Stimulated activated CD8-positive, alpha-beta memory T cell treated with anti-CD3 and anti-CD28 coated beads, Interleukin-7, amount 100 ng/mL, for 4 hours (primary cell): Measurements from ENCODE around the gene TNFRSF1B.
A peak's percentile ranks its signal among the peaks of the same experiment; 100 is the strongest.

Experiments
- DNase-seq, 2 donors: peaks; one replicate each; pipeline ENCODE4 v3.0.0-alpha.2; 2020; ENCODE audit warnings: low read depth in 2 of 2

TNFRSF1B gene

DNA sequence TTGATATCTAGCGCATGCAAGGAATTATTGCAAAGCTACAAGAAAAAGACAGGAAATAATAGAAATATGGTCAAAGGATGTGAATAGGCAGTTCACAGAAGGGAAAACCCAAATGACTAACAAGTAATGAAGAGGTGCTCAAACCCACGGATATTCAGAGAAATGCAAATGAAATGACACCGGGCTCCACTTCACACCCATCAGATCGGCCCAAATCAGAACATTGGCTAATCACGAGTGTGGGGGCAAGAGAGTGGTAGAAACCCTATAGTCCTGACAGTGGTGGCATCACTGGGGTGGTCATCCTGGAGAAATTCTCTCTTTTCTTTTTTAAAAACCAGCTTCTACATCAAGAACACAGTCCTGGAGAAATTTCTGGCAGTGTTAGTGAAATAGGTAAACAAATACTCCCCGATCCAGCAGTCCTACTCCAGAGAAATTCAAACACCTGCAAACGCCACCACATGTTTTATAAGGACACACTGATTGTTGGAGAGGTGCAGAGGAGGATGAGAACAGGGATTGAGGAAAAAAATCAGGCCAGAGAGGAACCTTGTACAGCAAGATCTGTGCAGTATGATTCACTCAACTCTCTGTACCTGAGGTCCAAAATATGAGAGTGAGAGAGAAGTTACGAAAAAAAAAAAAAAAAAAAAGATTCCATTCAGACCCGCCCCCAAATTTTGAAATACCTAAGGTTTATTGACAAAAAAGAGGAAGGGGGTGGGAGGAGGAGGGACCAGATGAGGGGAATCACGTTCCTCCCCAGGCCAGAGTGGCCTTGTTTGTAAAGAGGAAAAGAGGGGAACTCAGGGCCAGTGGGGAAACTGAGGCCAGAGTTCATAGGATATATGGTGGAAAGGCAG is 9.2 kb upstream of the TNFRSF1B start:
- no peak for DNase-seq

DNA sequence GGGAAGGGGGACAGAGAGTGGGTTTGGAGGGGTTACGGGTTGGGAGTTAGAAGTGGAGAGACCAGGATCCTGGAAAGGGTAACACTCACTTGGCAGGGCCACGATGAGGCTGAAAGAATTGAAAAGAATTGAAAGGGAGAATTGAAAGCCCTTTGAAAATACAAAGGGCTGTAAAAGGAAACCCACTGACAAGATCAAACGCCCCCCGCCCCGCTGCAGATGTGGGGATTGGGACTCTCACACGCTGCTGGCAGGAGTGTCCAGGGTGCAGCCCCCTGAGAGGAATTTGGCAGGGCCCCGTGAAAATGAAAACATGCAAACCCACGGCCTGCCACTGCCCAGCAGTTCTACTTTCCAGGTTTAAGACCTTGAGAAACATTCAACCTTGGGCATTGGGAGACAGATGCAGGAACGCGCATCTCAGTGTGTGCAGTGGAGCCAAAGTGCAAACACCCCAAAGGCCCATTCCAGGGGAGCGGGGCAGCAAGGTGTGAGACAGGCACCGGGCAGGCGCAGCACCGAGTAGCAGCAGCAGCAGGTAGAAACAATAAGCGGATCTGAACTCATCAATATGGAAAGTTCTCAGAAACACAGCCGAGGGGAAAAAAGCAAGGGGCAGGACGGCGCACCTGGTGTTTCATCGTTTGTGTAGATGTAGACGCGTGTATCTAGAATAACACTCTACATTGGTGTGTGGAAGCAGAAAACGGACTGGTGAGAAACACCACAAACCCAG is 8.3 kb upstream of the TNFRSF1B start:
- no peak for DNase-seq

DNA sequence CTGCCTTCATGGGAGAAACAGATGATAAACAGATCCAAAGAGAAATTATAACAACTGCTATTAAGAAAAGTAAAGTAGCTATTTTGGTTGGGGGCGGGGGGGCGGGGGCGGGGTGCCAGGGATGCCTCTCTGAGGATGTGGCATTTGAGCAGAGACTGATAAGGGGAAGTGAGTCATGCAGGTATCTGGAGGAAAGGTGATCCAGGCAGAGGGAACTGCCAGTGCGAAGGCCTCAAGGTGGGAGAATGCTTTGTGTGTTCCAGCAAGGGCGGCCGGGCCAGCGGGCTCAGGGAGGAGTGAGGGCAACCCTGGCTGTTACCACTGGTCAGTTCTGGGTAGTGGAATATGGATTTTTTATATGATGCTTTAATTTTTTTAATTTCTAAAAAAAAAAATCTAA is 7.0 kb upstream of the TNFRSF1B start:
- DNase-seq: no peak

DNA sequence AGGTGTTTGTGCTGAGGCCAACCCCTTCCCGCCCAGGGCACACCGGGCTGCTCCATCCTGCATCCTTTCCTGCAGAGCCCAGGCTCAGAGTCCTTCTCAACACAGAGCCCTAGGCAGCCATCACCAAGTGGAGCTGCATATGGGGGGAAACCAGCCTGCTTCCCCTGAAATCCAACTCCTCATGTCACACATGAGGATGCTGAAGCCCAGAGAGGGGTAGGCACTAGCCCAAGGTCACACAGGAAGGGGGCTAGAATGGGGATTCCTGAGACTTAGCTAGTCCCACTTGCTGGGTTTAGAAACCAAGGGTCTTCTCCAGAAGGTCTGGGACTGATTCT is 5.5 kb upstream of the TNFRSF1B start:
- DNase-seq: no peak

DNA sequence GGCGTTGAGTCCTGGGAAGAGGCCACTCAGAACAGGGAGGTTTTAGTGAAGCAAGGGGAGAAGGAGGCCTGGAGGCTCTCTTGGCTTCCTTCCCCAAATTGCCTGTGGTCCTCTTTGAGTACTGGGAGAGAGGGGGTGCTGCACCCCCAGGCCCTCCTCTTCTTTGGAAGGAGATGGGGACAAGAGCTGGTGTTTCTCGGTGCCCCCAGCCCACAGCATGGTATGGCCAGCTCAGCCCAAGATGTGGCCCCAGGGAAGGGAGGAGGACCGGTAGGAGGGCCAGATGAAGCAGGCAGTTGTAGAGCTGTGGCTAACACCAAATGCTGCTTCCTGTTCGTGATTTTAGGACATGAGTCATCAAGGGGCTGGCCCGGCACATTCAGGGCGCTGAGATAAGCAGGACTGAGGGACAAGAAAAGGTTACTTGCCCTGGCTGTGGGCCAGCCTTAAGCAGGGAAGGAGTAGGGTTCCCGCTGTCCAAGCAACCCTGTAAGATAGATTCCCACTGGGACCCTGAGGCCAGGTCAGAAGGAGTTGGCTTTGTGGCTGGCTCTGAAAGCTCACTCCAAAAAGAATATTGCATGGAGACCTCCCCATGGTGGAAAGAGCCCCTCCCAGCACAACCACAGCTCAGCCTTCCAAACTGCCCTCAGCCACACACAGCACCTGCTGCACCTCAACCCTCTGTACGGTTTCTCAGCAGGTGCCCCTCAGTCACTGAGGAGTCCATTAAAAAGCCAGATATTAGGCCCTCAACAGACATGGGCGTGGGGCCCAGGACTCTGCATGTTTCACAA is 4.9 kb upstream of the TNFRSF1B start:
- DNase-seq: peak; percentile 70 to 74

DNA sequence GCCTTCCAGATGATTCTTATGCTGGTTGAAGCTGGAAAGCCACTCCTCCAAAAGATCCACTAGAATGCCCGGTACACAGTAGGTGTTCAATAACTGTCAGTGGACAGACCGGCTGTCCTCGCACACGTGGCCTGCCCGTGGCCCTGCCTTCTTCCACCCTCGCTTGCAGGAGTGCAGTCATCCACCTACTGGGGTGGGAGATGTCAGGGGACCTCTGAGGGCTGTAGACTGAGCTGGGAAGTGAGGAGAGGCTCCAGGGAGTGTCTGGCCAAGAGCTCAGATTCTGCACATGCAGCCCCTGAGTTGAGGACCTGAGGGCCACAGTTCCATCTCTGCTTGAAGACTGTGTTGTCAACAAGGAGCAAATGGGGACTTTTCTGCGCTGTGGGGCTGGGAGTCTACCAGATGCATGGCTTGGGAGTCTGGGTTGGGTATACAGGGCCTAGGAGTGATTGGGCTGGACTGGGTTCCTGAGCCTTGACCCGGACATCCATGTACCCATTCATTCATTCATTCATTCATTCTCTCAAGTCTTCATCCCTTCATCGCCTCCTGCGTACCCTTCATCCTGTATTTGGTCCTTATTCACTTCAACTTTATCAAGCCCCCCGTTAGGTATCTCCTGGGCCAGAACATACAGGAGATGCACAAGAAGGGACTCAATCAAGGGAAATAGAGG is 4.2 kb upstream of the TNFRSF1B start:
- DNase-seq: no peak

DNA sequence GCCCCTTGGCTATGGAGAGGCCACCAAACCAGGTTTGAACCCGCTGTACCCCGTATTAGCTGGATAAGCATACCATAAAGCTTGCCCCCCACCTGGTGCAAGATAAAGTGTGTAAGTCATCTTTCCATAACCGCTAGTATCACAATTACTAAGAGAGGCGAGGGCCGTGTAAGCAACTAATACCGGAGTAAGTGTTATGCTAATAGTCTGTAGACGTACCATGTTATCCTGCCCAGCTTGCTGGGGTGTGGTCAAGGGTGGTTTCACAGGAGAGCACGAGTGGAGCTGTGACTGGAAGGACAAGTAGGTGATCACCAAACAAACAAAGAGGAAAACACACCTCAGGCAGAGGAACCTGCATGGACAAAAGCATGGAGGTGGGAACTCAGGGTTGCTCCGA is 3.6 kb upstream of the TNFRSF1B start:
- no peak for DNase-seq

DNA sequence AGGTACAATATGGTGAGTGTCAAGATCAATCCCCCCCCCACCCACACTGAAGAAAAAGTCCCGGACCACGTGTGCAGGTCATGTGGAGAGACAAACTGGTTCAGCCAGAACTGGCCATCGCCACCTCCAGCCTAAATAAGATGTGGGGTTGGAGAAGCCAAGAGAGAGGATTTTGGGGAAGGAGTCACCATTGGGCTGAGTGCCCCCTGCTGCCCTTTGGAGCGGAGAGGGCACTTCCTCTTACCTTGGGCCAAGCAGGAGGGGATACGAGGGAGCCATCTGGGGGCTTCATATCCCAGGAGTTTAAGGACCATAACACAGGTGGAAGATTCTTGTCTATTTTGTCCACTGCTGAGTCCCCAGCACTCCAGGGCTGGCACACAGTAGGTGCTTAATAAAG is 2.6 kb upstream of the TNFRSF1B start:
- no peak for DNase-seq

DNA sequence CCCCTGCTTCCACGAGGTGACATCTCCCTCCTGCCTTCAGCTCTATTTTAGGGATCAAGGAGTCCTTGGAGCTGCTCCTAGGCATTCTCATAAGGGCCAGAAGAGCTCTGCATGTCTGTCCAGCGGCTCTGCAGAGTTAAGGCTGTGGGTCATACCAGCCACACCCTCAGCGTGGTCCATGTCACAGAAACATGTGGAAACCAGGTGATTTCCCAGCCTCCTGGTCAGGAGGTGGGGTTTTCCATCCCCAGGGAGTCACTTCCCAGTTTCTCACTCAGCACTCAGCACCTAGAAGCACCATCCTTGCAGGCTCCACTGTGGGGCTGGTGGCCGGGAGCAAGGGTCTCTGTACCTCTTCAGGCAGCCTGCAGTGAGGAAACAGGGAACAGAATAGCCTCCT is 1.4 kb upstream of the TNFRSF1B start:
- no peak for DNase-seq

DNA sequence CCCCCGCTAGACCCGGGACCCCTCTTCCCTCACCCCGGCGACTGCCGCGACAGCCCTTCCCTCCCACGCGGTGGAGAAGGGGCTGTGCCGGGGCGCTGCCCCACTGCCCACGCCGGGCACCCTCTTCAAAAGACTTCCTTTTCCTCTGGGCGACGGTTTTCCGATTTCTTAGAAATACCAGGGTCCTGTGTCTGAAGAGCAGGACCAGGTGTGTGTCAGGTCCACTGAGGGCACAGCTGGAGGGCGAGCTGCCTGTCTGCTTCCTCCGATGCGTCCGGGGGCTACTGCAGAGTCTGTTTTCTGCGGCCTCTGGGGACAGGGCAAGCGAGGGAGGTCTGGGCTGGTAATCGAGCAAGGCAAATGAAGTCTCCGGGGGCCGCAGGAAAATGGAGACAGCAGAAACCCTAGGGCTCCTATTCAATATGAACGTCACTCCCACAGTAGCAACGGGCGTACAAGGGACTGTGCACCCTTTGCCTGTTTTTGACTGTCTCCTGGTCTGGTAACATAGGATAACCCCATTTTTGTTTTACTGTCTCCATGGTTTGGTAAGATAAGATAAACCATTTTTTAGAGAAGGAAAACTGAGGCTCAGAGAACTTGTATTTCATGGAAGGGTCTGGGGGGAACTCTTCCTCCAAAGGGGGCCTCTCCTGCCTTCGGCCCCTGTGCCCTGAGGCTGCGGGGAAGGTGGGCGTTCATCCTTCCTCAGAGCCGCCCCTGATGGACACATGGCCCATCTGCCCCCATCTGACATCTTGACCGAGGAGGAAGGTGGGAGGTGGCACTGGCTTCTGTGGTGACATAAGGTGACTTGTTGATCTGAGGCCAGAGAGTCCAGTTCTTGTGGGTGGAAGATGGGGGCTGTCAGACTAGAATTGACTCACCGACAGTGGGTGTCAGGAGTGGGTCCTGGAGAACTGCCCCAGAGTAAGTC is 970 bp downstream of the TNFRSF1B start:
- DNase-seq: no peak

DNA sequence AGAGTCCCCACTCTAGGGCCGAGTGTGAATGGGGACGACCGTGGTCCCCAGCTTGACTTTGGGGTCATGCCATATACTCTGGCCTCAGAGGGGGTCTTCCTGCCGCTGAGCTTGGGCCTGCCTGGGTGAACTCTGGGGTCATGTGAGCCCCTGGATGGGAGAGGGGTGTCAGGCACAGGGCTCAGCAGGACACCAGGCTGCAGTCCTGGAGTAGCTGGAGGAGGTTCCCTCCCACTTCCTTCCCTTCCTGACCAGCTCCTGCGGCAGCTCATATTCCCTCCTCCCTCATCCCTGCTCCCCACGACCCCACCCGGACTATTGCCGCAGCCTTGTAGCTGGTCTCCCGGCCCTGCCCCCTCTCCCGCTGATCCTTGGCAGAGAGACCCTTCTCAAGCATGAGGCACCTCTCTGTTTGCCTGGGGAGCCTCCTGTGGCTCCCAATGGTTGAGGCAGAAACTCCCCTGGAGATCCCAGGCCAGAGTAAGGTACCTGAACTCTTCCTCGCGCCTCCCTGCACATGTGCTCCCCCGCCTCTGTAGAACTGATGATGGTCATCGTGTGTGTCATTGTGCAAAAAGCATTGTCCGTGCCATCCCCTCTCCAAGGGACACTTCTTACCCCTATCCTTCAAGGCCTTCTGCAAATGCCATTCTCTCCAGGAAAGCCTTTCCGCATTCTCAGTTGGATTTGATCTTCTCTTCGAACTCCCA is 1.8 kb downstream of the TNFRSF1B start:
- DNase-seq: no peak

DNA sequence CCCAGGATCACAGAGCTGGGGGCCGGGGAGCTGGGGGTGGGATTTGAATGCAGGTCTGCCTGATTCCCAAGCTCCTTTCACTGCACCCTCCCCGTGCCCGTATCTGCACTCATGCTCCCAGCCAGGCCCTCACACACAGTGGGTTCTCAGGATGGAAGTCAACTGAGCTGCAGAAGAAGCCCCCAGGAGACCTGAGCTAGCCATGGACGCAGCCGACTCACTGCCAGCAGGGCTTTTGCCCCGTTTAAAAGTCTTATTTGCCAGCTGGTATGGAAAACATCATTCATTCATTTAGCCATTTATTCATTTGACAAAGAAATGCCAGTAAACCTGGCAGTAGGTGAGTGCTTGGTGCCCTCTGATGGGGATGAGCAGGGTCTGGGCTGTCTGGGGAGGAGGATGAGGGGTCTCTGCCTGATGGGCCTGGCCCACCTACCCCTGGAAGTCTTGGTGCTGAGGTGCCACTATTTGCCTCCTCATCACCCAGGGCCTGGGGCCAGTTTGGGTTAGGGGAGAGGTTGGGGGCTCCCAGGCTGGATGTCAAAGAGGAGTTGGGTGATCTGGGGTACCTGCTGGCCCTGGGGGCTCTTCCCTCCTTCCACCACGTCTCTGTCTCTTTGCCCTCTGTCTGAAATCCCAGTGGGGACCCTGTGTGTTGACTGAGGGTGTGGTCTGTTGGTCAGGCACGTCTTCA is 2.8 kb downstream of the TNFRSF1B start:
- DNase-seq: no peak

DNA sequence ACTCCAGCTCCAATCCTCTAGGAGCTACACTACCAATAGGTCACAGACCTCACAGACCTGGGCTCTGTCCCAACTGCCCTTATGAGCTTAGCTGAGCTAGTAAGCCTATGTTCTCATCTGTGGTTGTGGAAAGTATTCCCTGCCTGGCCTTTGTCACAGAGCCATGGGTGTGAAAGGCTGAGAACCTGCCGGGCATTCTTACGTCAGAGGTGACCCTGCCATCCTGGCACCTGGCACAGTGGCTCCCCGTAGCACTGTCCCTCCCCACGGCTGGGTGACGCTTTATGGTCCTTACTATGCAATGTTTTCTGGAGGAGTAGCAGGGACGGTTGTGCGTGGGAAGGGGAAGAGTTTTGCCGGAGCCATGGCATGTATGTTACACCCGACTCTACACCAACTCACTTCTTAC is 3.5 kb downstream of the TNFRSF1B start:
- no peak for DNase-seq

DNA sequence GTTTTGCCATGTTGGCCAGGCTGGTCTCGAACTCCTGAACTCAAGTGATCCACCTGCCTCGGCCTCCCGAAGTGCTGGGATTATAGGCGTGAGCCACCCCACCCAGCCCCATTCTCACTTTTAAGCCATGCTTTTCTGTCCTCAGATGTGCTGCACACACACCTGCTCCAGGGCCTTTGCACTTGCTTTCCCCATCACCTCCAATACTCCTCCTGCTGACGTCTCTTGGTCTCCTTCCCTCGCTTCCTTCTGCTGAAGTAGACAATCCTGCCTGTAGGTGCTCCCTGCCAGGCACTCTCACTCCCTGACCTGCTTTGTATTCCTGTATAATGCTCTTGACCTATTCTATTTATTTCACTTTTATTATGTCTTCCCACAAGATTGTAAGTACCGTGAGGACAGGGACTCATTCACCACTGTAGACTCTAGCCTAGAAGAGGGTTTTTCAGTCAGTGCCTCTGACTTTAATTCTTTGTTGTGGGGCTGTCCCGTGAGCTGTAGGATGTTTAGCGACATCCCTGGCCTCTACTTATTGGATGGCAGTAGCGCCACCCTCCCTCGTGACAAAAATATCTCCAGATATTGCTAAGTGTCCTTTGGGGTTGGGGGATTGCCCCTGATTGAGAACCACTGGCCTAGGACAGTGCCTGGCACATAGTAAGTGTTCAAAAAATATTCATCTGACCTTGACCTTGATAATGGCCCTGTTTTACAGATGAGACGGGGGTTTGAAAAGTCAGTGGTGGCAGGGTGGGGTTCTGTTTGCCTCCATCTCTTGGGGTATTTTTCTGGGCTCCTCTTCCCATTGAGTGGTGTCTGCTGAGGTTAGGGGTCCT is 4.6 kb downstream of the TNFRSF1B start:
- DNase-seq: no peak

DNA sequence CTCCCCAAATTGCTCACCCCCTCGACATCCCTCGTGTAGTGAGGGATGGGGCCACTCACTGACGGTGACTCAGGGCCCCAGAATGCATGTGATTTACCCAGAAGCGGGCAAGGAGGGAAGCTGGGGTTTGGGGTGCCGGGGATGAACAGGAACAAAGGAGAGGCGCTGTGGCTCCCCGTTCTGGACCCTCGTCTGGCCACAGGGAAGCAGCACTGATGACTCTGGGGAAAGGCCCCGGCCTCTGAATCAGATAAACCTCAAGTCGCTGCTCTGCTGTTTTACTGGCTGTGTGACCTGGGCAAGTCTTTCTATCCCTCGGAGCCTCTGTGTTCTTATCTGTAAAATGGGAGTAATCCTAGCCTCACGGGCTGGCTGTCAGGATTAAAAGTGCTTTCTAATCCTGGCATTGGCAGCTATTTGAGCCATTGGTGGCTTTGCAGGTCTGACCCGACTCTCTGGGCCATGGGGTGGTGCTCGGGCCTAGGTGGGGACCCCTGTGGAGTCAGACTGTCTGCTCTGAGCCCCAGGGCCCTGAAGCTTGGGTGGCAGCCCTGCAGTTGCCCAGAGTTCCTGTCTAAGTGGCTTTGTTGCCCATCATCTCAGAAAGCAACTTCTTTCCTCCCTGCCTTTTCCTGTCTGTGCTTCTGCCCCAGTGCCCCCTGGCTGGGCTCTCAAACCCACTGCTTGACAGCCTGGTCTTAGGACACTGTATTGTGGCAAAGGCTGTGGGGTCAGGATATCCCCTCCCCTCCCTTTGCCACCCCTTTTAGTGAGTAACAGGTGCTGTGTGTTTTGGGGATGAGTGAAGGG is 5.5 kb downstream of the TNFRSF1B start:
- no peak for DNase-seq

DNA sequence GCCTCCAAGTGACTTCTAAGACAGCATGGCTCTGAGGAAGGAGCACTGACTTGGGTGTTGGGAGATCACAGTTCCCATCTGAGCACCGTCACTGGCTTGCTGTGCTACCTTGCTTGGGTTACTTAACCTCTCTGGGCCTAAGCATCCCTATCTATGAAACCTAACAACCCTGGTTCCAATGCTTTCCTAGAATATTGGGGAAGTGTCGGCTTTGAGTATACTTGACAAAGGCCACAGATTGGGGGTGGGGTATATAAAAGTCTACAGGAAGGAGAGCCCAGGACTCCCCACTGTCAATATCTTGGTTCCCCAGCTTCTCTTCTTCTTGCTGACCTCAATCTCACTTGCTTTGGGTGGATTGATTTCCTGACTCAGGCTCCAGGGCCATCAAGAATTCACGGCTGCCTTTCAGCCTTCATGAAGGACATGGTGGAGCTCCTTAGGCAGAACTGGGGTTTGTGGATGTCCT is 6.3 kb downstream of the TNFRSF1B start:
- DNase-seq: no peak

DNA sequence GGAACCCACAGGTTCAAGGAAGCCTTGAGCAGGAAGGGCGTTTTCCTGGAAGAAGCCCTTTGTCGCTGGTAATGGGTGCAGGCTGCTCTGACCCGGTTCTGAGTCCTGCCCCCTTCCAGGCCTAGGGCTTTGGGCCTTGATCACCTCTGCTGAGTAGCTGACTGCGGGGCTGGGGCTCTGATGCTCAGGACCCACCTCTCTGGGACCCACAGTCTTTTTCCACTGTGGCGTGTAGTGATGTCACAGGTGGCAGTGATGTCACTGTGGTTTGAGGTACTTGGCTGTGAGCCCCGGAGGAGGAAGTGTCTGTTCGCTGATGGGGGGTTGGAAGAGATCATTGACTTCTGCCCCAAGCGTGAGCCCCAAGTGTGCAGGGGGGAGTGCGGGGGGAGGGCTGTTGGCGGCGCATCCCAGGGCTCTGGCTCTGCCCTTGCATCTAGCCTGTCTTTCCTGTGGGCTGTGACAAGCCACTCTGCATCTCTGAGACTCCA is 6.9 kb downstream of the TNFRSF1B start:
- peak; percentile 90 to 97 for DNase-seq
